Posterior vena cava (tissue), 2 donors: ENCODE measurements around the gene BTAF1. TPM values are rescaled to one million over a fixed set of nuclear protein-coding genes. Genes with fewer than 3 reads are reported as not detected.

ENCODE experiments used
- total RNA-seq, 2 donors: library from RNA; stranded (reverse); fragmentation: NEBNext Ultra II Directional; extraction: Animal tissue kit (Norgen Biotek cat#: 25700); gene quantifications; one replicate each; pipeline ENCODE4 v1.2.1, GENCODE V29; 2021
- donor health status: DM: yes; HTN: yes; CAD: no.
- donor health status: DM: yes; HTN: yes; CAD: no.

The BTAF1 gene
- total RNA-seq, 2 donors from 2014 or later, result 29.4 to 31.1 TPM

Other genes starting within 250 kb of the BTAF1 start
- gene TNKS2, start 125.3 kb upstream of the BTAF1 start, total RNA-seq, result 10 to 100 TPM; 29.8 to 38.1 TPM
- 1 to 10 TPM in 1 of 2 donors, under 1 TPM in 1; 1.00 to 1.5 TPM for gene FGFBP3, start 14.3 kb upstream of the BTAF1 start, total RNA-seq